ENCODE data around the gene CRTC1.

GRCh38 chr19:18799389-18799970 is 116.0 kb downstream of the CRTC1 start:
- no peak for TF ChIP-seq POLR2AphosphoS5 (IDR thresholded peaks at IDR 0.05; ENCODE audit: low read depth, low read length)
- TF ChIP-seq REST (IDR thresholded peaks at IDR 0.05; ENCODE audit: insufficient read depth in 1 of 2, low read depth in 2 of 2, low read length in 2 of 2): no peak
